ENCODE data around the gene HPX. TPM values are rescaled to one million over a fixed set of nuclear protein-coding genes. Genes with fewer than 3 reads are reported as not detected.
A peak's percentile ranks its signal among the peaks of the same experiment; 100 is the strongest.

HPX gene
- total and polyA plus RNA-seq, 2 of the 13 experiments (the other 11 are each of a cell fraction or from before 2014, with no cell fraction given) = 9.2 to 57.4 TPM

GRCh38 chr11:6481012-6481923 lies 40.5 kb upstream of the HPX start, which contains the start of the genes ARFIP2 and TIMM10B (continued):
- TF ChIP-seq, protein P1, sequence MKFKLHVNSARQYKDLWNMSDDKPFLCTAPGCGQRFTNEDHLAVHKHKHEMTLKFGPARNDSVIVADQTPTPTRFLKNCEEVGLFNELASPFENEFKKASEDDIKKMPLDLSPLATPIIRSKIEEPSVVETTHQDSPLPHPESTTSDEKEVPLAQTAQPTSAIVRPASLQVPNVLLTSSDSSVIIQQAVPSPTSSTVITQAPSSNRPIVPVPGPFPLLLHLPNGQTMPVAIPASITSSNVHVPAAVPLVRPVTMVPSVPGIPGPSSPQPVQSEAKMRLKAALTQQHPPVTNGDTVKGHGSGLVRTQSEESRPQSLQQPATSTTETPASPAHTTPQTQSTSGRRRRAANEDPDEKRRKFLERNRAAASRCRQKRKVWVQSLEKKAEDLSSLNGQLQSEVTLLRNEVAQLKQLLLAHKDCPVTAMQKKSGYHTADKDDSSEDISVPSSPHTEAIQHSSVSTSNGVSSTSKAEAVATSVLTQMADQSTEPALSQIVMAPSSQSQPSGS (CRISPR knock-in tag; IDR thresholded peaks at IDR 0.05) = peak; percentile 85; the same call in 1 of the 2 replicates
- TF ChIP-seq ZNF746 (CRISPR knock-in tag; IDR thresholded peaks at IDR 0.05) (no peak), TARDBP (CRISPR knock-in tag; IDR thresholded peaks at IDR 0.05) (peak; percentile 19; the same call in 1 of the 2 replicates), KLF12 (CRISPR knock-in tag; IDR thresholded peaks at IDR 0.05; ENCODE audit: borderline replicate concordance) (peak; percentile 27; the same call in 1 of the 2 replicates), MED8 (CRISPR knock-in tag; IDR thresholded peaks at IDR 0.05; ENCODE audit: insufficient replicate concordance) (peak; percentile 69), IRF2 (CRISPR knock-in tag; IDR thresholded peaks at IDR 0.05) (peak; percentile 70), KAT8 (CRISPR knock-in tag; IDR thresholded peaks at IDR 0.05) (peak; percentile 95), ZBTB20 (CRISPR knock-in tag; IDR thresholded peaks at IDR 0.05; ENCODE audit: borderline replicate concordance, low read depth) (peak; percentile 63; the same call in 1 of the 2 replicates), HNRNPLL (IDR thresholded peaks at IDR 0.05; ENCODE audit: low read depth, low read length, poor library complexity, severe bottlenecking) (peak; percentile 99), MAFF (IDR thresholded peaks at IDR 0.05; ENCODE audit: low read depth, low read length) (peak; percentile 1; the same call in 1 of the 2 replicates), ZNF768 (CRISPR knock-in tag; IDR thresholded peaks at IDR 0.05) (peak; percentile 53), ZNF780A (CRISPR knock-in tag; IDR thresholded peaks at IDR 0.05) (no peak), HBP1 (CRISPR knock-in tag; IDR thresholded peaks at IDR 0.05; ENCODE audit: low read depth) (peak; percentile 35; the same call in 1 of the 2 replicates), U2AF1 (optimal IDR thresholded peaks at IDR 0.05; ENCODE audit: low read depth, low read length) (no peak), ZNF383 (CRISPR knock-in tag; IDR thresholded peaks at IDR 0.05; ENCODE audit: borderline replicate concordance) (peak; percentile 15; the same call in 1 of the 2 replicates)
- TF ChIP-seq, protein P2, sequence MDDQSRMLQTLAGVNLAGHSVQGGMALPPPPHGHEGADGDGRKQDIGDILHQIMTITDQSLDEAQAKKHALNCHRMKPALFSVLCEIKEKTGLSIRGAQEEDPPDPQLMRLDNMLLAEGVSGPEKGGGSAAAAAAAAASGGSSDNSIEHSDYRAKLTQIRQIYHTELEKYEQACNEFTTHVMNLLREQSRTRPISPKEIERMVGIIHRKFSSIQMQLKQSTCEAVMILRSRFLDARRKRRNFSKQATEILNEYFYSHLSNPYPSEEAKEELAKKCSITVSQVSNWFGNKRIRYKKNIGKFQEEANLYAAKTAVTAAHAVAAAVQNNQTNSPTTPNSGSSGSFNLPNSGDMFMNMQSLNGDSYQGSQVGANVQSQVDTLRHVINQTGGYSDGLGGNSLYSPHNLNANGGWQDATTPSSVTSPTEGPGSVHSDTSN (CRISPR knock-in tag; IDR thresholded peaks at IDR 0.05; ENCODE audit: borderline replicate concordance) = no peak
- TF ChIP-seq, protein P3, sequence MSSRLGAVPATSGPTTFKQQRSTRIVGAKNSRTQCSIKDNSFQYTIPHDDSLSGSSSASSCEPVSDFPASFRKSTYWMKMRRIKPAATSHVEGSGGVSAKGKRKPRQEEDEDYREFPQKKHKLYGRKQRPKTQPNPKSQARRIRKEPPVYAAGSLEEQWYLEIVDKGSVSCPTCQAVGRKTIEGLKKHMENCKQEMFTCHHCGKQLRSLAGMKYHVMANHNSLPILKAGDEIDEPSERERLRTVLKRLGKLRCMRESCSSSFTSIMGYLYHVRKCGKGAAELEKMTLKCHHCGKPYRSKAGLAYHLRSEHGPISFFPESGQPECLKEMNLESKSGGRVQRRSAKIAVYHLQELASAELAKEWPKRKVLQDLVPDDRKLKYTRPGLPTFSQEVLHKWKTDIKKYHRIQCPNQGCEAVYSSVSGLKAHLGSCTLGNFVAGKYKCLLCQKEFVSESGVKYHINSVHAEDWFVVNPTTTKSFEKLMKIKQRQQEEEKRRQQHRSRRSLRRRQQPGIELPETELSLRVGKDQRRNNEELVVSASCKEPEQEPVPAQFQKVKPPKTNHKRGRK (CRISPR knock-in tag; IDR thresholded peaks at IDR 0.05) = peak; percentile 22; the same call in 1 of the 2 replicates
- TF ChIP-seq, protein P4, sequence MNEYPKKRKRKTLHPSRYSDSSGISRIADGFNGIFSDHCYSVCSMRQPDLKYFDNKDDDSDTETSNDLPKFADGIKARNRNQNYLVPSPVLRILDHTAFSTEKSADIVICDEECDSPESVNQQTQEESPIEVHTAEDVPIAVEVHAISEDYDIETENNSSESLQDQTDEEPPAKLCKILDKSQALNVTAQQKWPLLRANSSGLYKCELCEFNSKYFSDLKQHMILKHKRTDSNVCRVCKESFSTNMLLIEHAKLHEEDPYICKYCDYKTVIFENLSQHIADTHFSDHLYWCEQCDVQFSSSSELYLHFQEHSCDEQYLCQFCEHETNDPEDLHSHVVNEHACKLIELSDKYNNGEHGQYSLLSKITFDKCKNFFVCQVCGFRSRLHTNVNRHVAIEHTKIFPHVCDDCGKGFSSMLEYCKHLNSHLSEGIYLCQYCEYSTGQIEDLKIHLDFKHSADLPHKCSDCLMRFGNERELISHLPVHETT (CRISPR knock-in tag; conservative IDR thresholded peaks at IDR 0.05) = 0 out of 2 replicates have a peak, but pooled peaks have one; percentile 54
- TF ChIP-seq, protein P5, sequence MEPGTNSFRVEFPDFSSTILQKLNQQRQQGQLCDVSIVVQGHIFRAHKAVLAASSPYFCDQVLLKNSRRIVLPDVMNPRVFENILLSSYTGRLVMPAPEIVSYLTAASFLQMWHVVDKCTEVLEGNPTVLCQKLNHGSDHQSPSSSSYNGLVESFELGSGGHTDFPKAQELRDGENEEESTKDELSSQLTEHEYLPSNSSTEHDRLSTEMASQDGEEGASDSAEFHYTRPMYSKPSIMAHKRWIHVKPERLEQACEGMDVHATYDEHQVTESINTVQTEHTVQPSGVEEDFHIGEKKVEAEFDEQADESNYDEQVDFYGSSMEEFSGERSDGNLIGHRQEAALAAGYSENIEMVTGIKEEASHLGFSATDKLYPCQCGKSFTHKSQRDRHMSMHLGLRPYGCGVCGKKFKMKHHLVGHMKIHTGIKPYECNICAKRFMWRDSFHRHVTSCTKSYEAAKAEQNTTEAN (CRISPR knock-in tag; conservative IDR thresholded peaks at IDR 0.05) = 0 out of 2 replicates have a peak, but pooled peaks have one; percentile 40

Measured in HepG2 (cell line).